ENCODE results near the gene KIRREL3. TPM values are rescaled to one million over a fixed set of nuclear protein-coding genes. Genes with fewer than 3 reads are reported as not detected.

The KIRREL3 gene
- total and polyA plus RNA-seq, 2 donors (not counting 3 experiments of a cell fraction or from before 2014, with no cell fraction given), result not detected

GRCh38 chr11:126738295-126739031 lies 262.1 kb downstream of the KIRREL3 start:
- BruUV-seq (replicated peaks), result no TSS peak
- H3K36me3 ChIP-seq (ENCODE audit: control insufficient read depth in 2 of 2, extremely low read depth in 1 of 2, insufficient read depth in 2 of 2, low read length in 2 of 2), result no peaks in the 10 kb centered on the region
- H3K9me3 ChIP-seq (replicated peaks; ENCODE audit: control insufficient read depth, insufficient read depth, low read length), result no peaks in the 10 kb centered on the region
- no peaks in the 10 kb centered on the region for H4K20me1 ChIP-seq (replicated peaks; ENCODE audit: control insufficient read depth, extremely low read depth, insufficient read depth, low read length)
- no peak overlapping the region for H2AFZ ChIP-seq (ENCODE audit: low read depth, low read length)
- no peak overlapping the region for H3K9ac ChIP-seq (replicated peaks; ENCODE audit: extremely low read depth, insufficient read depth, low read length)
- TF ChIP-seq POLR2AphosphoS5 (IDR thresholded peaks at IDR 0.05; ENCODE audit: insufficient read depth, low read depth, low read length) (no peak), CTCF (IDR thresholded peaks at IDR 0.05; ENCODE audit: extremely low read depth in 1 of 2, insufficient read depth in 1 of 2, low read depth in 1 of 2, low read length in 2 of 2) (no peak), MAX (IDR thresholded peaks at IDR 0.05; ENCODE audit: insufficient read depth, insufficient read length) (no peak), JUN (IDR thresholded peaks at IDR 0.05; ENCODE audit: borderline replicate concordance, insufficient read depth, insufficient read length, low read depth) (no peak), GATA2 (IDR thresholded peaks at IDR 0.05; ENCODE audit: insufficient read depth, insufficient read length, low read depth, low read length) (no peak), EZH2 (IDR thresholded peaks at IDR 0.05; ENCODE audit: borderline replicate concordance, low read depth, low read length, severe bottlenecking) (no peak), MYC (IDR thresholded peaks at IDR 0.05; ENCODE audit: low read depth, low read length) (no peak), FOS (IDR thresholded peaks at IDR 0.05; ENCODE audit: borderline replicate concordance, insufficient read depth, low read length) (no peak), POLR2A (IDR thresholded peaks at IDR 0.05; ENCODE audit: low read depth, low read length) (no peak)
- H3K4me1 ChIP-seq (ENCODE audit: control insufficient read depth, extremely low read depth, insufficient read depth, low read length), result no peaks in the 10 kb centered on the region
- DNase-seq (ENCODE audit: low read depth, low spot score), result no peak
- no peak overlapping the region for H3K4me2 ChIP-seq (ENCODE audit: insufficient read depth, low read length)
- H3K4me3 ChIP-seq (replicated peaks in 1 of 3; ENCODE audit: insufficient read depth in 1 of 3, low read depth in 1 of 3, low read length in 3 of 3), result no peak overlapping the region
- FAIRE-seq, result no peak
- no peak overlapping the region for H3K27ac ChIP-seq (ENCODE audit: insufficient read depth, low read depth, low read length)
- H3K79me2 ChIP-seq (ENCODE audit: control insufficient read depth, insufficient read depth, low read length), result no peaks in the 10 kb centered on the region
- ChIA-PET CTCF (no interaction called here), POLR2A (no interaction called here)
- intact Hi-C loops (cut with micrococcal nuclease), result no loop called here
- no peaks in the 10 kb centered on the region for H3K27me3 ChIP-seq (ENCODE audit: control insufficient read depth in 2 of 2, insufficient read depth in 2 of 2, low read length in 2 of 2)
- dilution Hi-C loops (cut with MboI; ENCODE audit: extremely low pct_ligation_motif_present, low sequenced_read_pairs), result no loop called here
- no peaks in the 10 kb centered on the region for H3K9me1 ChIP-seq (replicated peaks; ENCODE audit: control insufficient read depth, extremely low read depth, insufficient read depth, low read length)

Data from endothelial cell of umbilical vein (primary cell).